HS-5 (cell line): ENCODE results near the gene CASP12.
"Not testable (repeated sequence)": the region's sequence is repeated elsewhere in the genome, so short reads cannot be mapped to it uniquely, and the experiment has no call there.

Experiments
- DNase-seq: peaks from one replicate; pipeline ENCODE4 v3.0.0-alpha.2; 2012; ENCODE audit warnings: low read depth

Gene CASP12

GRCh38 chr11:104897891-104898684 lies at the start of gene CASP12:
Gene CASP12, minus strand, starts transcription at chr11:104898460.
- no peak for DNase-seq

DNA sequence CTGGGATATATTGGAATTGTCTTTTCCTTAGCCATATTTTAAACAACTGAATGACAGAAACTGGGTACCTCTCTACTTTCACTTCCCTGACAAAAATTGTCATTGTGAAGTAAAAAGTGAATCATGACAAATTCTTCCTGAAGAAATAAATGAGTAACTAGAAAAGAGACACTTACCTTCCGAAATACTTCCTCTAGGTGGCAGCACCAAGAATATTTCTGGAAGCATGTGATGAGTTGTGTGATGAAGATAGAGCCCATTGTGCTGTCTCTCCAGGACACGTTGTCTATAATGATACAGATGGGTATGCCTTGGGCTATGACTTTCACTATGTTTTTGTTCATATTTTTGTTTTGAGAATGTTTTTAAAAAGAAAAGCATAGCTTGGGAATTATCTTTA lies 48.6 kb upstream of the CASP12 start:
- peak; percentile 28 for DNase-seq

DNA sequence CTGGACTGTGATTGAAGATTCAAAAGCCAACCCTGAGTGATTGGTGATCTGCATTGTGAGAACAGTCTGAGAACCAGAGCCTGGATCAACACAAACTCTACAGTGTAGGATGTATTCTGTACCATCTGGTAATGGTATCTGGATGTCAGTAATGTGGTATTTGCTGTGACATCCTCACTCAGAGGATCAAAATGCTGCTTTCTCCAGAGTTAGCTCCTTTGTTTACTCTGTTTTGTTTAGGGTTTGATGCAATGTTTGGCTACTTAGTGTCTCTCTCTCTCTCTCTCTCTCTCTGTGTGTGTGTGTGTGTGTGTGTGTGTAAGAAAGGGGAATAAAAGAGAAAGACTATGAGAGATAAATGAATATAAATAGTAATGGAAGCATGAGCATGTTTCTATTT lies 45.8 kb upstream of the CASP12 start:
- DNase-seq: no peak

DNA sequence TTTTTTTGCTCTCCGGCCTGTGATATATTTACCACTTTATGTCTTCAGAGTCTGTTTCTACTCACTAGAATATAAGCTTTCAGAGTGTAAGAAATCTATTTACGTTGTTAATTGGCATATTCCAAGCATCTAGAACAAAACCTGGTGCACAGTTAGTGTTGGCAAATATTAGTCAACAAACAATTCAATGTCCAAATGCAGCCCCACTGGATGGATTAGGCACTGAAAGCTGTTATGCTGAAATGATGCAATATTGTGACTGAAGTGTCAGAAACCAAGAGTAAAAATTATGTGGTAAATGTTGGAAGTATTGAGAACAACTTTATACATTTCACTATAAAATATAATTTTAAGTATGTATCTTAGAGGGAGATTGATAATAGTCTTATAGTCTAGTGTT lies 45.3 kb upstream of the CASP12 start:
- no peak for DNase-seq

DNA sequence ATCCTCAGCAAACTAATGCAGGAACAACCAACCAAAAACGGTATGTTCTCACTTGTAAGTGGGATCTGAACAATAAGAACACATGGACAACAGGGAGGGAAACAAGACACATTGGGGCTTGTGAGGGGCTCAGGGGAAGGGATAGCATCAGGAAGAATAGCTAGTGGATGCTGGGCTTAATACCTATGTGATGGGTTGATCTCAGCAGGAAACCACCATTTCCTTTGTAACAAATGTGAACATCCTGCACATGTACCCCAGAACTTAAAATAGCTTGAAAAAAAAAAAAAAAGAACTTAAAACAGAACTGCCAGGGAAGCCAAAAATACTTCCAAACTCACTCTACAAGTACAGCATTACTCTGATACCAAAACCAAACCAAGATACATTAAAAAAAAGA lies 36.3 kb upstream of the CASP12 start:
- no peak for DNase-seq

GRCh38 chr11:104934073-104934472 lies 35.8 kb upstream of the CASP12 start:
- DNase-seq: not testable (repeated sequence)

DNA sequence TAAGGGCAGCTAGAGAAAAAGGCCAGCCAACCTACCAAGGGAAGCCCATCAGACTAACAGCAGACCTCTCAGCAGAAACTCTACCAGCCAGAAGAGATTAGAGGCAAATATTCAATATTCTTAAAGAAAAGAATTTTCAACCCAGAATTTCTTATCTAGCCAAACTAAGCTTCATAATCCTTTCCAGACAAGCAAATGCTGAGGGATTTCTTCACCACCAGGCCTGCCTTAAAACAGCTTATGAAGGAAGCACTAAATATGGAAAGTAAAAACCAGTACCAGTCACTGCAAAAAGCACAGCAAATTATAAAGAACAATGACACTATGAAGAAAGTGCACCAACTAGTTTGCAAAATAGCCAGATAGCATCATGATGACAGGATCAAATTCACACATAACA lies 30.6 kb upstream of the CASP12 start:
- DNase-seq: no peak

DNA sequence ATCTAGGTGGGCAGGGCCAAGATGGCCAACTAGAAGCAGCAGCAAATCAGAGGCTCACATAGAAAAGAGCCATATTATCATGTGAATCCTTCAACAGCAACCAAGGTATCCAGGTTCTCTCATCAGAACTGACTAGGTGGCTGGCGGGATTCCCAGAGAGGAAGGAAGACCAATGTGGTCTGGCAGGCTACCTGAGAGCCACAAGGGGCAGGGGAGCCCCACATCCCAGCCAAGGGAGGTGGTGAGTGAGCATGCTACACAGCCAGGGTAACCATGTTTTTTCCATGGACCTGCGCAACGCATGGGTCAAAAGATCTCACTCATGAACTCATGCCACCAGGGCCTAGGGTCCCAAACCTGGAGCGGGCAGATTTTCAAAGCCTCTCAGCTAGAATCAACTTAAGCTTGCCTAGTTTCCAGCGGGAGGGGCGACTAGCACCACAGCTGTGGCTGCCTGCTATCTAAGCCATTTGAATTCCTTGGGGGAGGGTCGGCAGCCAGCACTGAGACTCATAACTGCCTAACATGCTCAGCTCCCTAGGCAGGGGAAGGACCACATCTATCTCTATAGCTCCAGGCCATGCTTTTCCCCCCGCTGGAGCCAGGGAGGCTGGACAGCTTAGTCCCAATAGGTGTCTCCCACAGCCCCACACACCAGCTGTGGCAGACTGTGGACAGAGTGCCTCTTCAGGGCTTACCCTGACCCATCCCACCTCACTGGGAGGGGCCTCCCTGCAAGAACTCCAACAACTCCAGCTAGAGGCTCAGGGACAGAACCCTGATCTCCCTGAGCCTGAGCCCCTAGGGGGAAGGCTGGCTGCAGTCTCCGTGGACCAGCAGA lies 28.7 kb upstream of the CASP12 start:
- DNase-seq: no peak

- DNase-seq: no peak
Observed at GRCh38 chr11:104925850-104926249, 27.6 kb upstream of the CASP12 start.

DNA sequence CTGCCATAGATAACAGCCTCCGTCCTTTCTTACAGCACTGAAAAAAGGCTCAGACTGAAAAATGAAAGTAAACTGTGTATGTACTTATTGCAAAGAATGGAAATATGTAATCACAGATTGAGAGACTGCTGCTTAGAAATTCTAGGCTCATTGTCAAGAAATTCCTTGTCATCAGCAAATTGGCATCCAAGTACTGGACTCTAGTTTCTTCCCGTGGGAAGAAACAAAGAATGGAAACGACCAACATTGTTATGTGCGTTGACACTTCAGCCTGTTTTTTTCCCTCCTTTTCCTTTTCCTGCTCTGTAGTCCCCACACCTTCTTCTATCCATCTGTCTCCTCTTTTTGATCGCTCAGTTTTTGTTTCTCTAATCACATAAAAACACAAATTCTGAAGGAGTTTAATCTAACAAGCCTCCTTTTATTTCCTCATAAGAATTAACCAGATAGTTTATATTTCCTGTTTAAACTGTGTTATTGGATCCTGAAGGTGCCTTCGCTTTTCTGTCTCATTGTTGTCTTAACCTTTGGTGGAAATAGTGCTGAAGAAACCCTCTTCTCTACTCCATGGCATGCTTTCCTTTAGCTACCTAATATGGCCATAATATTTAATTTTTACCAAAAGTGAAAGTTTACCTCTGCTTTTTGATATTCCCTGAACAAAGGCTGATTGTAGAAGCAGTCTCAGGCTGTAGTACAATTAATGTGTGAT lies 20.0 kb upstream of the CASP12 start:
- DNase-seq: peak; percentile 44

DNA sequence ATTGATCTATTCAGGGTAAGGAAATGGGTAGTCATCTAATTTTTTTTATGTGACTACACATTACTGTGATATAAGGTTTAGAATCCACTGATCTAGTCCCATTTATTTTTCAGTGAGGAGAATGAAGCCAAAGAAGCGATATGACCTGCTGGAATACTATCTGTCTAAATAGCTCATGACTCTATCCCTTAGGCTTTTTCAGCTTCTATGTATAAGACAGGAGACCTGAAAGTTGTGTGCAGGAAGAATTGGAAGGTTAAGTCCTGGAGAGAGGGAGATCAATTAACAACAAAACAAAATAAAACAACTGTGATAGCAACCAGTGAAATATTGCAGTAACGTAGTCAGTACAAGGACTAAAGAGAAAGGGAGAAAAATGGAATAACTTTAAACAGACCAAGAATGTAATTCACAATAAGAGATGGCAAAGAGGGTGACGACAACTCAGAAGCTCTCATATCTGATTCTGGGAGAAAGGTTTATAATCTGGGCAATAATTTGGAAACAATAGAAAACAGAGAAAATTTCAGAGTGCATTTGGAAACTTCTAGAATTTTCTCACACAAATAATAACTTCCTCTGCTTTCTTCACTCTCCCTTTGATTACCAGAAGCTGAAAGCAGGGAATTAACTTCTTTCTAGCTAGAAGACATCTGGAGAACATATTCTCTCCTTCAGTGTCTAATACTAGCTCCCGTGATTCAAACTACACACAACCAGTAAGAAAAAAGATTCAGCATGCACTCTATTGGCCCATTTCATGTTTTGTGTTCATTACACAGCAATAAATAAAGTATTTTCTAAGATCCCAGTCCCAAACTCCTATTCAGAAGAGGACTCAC lies 19.2 kb upstream of the CASP12 start:
- DNase-seq: peak; percentile 8

- DNase-seq: no peak
Observed at GRCh38 chr11:104916442-104916841, 18.2 kb upstream of the CASP12 start.

GRCh38 chr11:104912102-104912501 lies 13.8 kb upstream of the CASP12 start:
- no peak for DNase-seq

GRCh38 chr11:104908186-104908531 lies 9.9 kb upstream of the CASP12 start:
- DNase-seq: no peak

DNA sequence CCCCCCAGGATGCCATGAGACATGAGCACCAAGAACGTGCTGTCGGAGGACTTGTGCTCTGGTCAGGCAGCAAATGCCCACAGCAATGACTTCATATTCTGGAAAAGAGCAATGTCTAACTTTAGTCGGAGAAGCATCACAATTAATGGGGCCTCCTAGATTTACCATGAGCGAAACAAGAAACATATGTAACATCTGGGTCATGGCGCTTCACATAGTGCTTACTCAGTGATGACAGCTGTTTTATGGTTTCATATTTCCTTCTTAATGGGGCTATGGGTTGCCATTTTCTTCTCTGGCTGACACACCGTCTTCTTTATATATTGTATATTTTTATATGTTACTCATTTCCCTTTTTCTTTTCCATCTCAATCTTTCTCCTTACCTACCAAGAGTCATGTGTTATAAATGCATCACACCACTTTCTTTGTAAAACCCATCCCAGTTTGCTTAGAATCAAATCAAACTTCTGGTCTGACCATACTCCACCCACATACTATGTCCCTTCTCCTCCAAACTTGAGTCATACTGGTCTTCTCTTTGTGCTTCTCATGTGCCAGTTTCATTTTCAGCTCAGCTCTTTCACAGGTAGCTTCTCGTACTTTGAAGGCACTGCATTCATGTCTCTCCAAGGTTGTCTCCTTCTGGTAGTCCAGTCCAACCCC lies 9.4 kb upstream of the CASP12 start:
- DNase-seq: no peak

DNA sequence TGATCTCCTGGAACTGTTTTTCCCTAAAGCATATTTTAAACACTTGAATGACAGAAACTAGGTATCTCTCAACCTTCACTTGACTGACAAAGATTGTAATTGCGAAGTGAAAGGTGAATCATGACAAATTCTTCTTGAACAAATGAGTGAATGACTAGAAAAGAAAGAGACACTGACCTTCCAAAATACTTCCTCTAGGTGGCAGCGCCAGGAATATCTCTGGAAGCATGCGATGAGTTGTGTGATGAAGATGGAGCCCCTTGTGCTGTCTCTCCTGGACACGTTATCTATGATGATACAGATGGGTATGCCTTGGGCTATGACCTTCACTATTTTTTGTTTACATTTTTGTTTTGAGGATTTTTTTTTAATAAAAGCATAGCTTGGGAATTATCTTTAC lies 7.0 kb upstream of the CASP12 start:
- no peak for DNase-seq

DNA sequence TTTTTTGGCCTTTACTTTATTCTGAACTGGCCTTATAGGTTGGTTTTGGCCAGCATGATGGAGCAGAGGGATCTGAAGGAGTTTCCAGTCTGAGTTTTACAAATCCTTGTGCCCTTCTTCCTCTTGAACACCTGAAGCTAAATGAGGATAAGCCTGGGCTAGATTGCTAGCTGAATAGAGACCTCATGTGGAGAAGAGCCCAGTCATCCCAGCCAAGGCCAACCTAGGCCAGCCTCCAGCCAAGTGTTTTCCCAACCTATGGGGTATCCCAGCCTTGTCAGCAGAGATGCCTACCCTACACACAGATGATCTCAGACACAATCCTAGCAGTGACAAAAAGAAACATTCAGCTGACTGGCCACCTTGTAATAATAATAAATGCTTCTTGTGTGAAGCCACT lies 966 bp upstream of the CASP12 start:
- DNase-seq: no peak

- DNase-seq: no peak
Observed at GRCh38 chr11:104898685-104899013, 389 bp upstream of the CASP12 start.

DNA sequence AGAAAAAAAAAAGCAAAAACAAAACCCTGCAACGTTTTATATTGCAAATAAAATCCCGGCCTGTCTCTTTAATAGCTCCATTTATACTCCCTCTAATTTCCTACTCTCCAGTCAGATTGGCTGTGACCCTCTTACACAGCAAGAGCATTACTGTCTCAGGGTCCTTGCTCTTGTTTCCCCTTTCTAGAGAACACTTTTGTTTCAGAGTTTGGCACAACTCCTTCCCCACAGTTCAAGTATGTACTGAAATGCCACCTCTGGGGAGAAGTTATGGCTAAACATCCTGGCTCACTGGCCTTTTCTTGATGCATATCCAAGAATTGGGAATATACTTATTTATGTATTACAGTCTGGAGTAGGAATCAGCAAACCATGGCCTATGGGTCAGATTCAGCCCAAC lies 2.6 kb downstream of the CASP12 start:
- DNase-seq: no peak

DNA sequence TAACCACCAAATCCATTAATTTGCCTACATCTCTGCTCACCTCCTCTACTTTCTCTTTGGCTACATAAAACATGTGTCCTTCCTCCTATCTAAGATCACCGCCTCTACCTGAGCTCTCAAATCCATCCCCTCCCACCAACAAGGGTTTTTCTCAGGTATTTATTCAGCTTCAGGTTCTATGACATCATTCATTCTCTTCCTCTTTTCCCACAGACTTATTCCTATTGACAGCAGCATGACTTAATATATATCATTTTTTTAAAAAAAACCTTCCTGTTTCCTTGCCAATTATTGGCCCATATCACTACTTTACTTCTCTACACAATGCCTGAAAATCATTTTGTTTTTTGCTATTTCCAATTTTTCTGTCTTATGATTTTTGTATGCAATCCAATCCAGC lies 4.4 kb downstream of the CASP12 start:
- DNase-seq: no peak

- no peak for DNase-seq
Observed at GRCh38 chr11:104892723-104893511, 5.3 kb downstream of the CASP12 start.
